C4-2B (cell line): Measurements from ENCODE around the gene ZSWIM5.

Source experiments
- ZFX ChIP-seq: fragments of 450-650 bp; IDR thresholded peaks from 2 replicates; pipeline ENCODE4 v1.6.1; 2017
- TF ChIP-seq, protein P1 (sequence below): fragments of 450-650 bp; conservative IDR thresholded peaks from 2 replicates; pipeline ENCODE4 v1.5.1; 2017; ENCODE audit warnings: mild to moderate bottlenecking

DNA sequence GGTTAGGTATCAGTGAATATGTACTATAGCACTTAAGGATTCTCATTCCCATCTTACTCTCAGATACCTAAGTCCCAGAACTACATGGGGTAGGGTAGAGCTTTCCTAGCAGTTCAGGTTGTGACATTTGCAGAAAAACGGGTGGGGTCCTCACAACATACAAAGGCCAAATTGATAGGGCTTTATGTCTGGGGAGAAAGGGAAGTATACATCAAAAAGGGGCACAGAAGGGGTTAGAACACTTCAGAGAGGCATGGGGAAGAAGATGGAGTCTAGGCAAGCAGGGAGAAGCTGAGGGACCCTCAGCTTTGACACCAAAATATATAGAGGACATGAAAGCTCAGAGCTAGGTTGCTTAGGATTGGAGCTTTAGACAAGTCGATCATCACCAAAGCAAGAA is 190.7 kb downstream of the ZSWIM5 start:
- TF ChIP-seq, protein P1, sequence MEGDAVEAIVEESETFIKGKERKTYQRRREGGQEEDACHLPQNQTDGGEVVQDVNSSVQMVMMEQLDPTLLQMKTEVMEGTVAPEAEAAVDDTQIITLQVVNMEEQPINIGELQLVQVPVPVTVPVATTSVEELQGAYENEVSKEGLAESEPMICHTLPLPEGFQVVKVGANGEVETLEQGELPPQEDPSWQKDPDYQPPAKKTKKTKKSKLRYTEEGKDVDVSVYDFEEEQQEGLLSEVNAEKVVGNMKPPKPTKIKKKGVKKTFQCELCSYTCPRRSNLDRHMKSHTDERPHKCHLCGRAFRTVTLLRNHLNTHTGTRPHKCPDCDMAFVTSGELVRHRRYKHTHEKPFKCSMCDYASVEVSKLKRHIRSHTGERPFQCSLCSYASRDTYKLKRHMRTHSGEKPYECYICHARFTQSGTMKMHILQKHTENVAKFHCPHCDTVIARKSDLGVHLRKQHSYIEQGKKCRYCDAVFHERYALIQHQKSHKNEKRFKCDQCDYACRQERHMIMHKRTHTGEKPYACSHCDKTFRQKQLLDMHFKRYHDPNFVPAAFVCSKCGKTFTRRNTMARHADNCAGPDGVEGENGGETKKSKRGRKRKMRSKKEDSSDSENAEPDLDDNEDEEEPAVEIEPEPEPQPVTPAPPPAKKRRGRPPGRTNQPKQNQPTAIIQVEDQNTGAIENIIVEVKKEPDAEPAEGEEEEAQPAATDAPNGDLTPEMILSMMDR, result no peak
- no peak for TF ChIP-seq ZFX
